GM18502 (cell line): ENCODE data around the gene RACGAP1.

Experiments
- ATAC-seq: cut with Tn5 transposase; IDR thresholded peaks from one replicate; pipeline ENCODE4 v1.9.1; 2021; ENCODE audit warnings: mild to moderate bottlenecking; ENCODE audit not compliant: unreplicated experiment, poor library complexity

The RACGAP1 gene

DNA sequence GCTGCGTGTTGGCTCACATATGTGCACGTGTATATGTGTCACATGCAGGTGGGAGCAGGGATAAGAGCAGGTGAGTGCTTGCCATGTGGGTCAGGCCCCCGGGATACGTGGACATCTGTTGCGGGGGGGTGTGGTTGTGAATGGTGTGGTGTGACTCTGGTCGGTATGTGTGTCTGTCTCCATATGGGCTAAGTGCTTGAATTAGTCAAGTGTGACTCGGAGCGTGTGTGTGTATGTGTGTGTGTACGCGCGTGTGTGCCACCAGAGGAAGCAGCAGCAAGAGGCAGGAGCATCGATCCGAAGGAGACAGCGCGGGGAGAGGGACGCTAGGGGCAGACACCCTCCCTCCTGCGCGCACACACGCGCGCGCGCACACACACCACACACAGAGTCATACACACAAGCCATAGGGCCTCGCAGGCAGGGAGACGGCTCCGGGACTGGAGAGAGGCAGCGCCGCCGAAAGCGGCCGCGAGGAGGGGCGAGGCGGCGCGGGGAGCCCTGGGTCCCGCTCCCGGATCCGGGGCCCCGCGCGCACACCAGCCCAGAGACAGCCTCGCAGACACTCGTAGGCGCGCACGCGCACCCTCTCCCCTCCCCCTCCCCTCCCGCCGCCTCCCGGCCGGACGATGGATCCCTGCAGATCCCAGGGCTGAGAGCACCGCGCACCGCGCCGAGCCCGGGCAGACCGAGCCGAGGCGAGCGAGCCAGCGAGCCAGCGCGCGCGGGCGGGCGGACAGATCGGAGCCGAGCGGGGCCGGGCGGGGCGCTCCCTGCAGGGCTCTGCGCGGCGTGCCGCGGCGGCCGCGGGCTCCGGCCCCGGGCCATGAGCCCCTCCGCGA, 31.9 kb upstream of the RACGAP1 start, which contains the start of gene ASIC1:
ASIC1 (plus strand) TSS at position 597 of the 842 bp plus-strand sequence. CDS start 1,171 bp downstream, outside the sequence.
- ATAC-seq: no peak

- no peak for ATAC-seq
Observed at GRCh38 chr12:50056639-50056976, 31.3 kb upstream of the RACGAP1 start.

DNA sequence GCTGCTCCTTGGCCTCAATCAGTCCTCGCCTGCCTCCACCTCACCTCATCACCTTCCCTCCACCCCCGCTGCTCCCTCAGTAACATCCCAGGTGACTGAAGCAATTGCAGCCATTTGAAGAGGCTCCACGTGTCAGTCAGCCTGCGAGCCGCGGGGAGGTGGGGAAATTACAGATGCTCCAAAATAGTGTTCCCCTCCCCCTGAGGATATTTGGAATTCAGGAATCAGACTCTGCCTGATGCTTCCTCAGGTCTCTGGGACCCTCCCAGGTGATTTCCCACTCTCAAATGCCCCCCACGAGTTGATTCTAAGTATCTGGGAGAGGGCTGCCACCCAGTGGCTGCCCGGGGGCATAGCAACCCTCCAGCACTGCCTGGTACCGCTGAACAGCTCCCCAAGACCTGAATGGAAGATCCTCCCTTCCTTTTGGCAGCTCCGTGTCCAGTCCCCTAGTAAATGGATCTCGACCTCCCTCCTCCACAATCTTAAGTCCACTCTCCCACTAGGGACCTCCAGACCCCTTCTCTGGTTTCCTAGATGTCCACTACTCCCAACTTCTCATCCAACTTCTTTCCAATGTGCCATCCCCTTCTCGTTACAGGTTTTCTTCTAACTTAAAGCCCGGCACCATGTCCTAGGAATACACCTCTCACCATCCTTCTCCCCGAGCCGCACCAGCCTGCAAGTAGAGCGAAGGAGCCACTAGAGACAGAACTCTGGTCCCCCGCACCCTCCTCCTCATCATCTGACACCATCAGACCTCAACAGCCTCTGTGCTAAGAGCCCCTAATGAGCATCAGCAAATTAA, 30.7 kb upstream of the RACGAP1 start:
- ATAC-seq: peak; percentile 55

- no peak for ATAC-seq
Observed at GRCh38 chr12:50053583-50053982, 28.3 kb upstream of the RACGAP1 start.

DNA sequence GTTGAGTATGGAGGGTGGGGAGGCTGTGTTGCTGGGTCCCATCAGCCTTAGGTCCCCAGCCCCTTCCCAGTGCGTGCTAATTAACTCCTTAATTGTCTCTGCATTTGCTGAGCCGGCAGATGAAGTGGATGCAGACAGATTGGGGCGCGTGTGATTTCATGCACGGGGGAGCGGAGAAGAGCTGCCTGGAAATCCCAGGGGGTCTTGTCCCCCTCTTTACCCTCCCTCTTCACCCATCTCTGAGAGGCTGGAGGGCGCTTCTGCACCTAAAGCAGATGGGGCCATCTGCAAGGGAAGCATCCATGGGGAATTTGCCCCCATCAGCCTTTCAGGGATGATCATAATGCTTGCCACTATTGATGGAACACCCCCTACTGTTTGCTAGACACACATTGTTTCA, 27.7 kb upstream of the RACGAP1 start:
- ATAC-seq: no peak

DNA sequence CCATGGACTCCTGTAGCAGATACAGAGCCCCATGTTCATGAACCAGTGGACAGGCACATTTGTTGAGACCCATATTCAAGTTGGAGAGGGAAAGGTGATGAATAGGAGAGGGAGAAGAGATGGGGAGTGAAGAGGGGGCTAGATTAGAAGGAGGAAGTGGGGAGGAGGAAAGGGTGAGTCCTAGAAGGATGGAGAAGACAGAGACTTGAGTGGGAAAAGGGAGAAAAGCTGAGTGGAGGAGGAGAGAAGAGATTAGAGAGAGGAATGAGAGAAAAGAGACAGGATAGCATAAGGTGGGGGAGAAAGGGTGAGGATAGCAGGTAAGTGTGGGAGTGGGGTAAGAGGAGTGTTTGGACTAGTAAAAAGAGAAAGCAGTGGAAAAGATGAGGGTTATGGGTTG, 27.2 kb upstream of the RACGAP1 start:
- no peak for ATAC-seq

DNA sequence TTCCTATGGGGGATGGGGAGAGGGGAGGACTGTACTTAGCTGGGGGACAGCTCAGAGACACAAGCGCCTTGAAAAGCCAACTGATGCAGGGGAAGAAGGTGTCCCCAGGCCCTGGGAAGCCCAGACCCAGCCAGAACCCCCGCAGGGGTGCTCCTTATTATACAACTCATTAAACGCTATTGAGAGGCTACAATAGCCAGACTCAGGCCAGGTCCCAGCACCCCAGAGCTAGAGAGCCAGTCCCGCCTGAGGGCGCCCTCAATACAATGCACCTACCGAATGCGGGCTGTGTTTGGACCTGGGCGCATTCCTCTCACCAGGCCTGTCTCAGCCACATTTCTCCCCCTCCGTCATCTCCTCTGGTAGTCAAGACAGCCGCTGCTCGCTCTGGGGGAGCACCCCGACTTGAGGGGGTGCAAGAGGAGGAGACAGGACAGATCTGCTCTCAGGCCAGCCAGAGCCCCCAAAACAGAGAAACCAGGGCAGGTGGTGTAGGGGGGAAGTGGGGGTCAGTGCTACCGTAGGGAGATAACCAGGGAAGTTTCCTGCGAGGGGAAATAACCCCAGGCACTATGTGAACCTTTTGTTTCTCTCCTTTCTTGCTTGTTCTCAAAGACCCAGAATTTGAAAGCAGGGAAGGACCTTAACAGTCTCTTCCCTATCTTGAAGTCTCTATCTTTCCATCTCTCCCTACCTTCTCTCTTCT, 26.0 kb upstream of the RACGAP1 start:
- no peak for ATAC-seq

DNA sequence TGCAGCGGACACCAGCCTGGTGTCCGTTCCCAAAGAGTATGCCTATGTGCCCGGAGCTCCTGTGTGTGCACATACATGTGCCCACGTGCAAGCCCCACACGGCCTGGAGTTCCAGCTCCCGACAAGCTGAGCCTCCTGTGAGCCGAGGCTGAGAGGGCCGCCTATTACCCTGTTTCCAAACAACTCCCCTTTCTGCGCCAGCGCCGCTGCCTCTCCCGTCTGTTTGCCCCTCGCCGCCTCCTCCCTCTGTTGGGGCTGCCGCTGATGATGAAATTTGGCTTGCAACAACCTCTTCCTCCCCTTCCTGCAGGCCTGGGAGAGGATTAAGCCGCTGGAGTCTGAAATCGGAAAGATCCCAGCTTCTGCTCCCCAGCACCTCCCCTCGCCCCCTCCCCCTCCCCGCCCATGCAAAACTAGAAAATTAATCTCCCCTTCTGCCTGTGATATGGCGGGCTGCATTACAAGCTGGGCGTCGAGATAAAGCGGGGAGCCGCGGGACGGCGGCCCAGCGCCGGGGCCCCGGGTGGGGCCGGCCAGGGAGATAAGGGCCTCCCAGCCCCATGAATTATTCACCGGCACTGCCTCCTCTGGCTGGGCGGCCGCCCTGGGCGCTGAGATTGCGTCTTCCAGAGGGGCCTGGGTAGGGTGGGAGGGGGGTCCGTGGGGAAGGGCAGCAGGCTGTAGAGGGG, 25.3 kb upstream of the RACGAP1 start:
- no peak for ATAC-seq

DNA sequence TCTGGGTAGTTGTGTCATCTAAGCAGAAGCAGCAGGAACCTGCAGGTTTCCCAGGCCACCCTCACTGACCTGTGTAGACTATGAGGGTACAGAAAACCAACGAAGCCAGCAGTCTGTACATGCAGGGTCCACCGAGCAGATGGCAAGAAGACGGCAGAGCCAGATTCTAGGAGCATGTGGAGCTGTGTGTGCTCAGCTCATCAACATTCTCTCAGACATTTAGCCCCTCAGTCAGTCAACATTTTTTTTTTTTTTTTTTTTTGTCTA, 24.8 kb upstream of the RACGAP1 start:
- no peak for ATAC-seq

GRCh38 chr12:50049254-50050118, 24.2 kb upstream of the RACGAP1 start:
- ATAC-seq: no peak

DNA sequence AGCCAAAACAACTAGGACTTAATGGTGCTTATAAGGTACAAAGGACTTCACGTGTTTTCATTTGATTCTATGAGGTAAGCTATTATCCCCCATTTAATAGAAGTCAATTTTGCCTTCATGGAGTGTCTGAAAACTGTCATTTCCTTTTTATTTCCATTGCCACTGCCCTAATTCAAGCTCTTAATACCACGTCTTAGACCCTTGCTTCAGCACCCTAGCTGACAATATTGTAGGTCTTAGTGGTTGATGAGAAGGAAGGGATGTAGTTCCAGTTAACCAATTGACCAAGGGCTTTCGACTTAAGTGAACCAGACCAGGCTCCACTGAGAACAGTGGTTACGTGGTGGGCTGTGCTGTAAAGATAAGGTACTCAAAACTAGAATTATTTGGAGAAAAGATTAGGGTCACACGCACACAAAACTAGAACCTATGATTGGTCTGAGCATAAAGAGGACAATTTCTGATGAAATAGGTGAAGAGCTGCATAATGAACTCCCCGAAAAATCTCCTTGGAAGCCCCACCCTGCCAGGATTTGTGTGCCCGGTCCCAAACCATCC, 22.5 kb upstream of the RACGAP1 start:
- no peak for ATAC-seq

DNA sequence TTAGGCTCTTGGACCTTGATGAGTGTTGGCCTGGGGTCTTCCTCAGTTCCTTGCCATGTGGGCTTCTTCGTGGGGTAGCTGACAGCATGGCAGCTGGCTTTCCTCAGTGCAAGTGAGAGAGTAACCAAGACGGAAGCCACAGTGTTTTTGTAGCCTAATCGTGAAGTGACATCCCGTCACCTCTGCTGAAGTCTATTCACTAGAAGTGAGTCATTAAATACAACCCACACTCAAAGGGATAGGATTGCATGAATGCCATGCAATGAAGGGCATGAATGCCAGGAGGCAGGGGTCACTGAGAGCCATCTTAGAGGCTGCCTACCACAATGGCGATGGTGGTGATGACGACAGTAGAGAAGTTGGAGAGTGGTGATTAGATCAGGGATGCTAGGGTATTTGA, 18.6 kb upstream of the RACGAP1 start:
- ATAC-seq: no peak

- no peak for ATAC-seq
Observed at GRCh38 chr12:50043308-50043707, 18.0 kb upstream of the RACGAP1 start.

DNA sequence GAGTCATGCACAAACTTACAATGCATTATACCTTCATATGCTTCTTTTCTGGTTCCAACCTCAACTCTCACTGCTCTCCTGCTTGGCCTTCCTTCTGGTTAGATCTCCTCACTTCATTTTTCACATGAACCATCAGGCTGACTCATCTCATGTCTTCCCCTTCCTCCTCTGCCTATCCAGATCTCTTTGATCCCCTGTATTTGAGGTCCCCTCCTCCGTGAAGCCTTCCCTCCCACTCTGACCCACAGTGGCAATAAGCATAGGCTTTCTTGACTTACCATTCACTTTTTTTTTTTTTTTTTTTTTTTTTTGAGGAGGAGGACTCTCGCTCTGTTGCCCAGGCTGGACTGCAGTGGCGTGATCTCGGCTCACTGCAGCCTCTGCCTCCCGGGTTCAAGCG, 17.4 kb upstream of the RACGAP1 start:
- ATAC-seq: no peak

DNA sequence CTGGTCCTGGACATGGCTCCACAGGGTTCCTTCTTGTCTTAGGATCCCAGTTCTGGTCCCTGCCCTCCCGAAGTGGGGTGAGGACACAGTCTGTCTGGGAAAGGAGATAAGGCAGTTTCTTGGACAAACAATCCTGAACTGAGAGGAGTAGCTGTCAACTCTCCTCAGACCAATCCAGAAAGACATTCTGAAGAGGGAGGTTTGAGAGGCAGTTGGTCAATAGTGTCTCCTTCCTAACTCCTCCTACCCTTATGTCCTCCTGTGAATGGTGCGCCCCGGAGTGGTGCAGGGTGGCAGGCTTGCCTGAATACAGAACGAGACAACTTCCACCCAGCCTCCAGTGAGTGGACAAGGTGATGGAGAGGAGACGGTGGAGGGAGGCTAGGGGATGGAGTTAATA, 16.7 kb upstream of the RACGAP1 start:
- no peak for ATAC-seq

DNA sequence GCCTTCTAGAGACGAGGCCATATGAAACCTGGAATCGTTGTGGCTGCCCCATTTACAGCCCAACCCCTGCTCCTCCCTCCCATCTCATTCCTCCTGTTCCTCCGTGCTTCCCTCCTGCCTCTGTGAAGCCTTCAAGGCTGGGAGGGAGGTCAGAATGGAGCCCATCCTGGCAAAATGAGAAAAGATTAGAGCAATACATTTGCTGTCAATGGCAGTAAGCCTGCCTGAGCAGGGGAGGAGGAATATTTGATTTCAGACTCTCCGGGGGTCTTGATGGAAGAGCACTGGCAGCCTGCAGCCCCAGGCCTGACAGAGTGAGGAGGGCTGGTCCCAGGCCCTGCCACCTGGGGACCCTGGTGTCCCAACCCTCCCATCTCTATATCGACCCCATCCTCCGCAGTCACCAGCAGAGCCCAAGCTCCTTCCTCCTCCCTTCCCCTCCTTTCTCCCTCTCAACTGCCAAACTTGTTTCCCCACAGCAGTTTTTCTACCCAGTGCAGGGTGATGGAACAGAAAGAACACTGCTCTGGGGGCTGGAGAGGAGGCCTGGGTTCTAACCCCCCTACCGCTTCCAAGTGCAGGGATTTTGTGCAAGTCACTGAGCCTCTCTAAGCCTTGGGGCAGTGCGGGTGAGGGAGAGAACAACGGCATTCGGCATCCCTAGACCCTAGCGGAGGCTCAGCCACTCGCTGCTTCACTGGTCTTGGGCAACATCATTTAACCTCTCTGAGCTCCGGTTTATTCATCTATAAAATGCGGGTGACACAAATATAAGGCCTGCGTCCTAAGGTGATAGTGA, 16.0 kb upstream of the RACGAP1 start:
- no peak for ATAC-seq

DNA sequence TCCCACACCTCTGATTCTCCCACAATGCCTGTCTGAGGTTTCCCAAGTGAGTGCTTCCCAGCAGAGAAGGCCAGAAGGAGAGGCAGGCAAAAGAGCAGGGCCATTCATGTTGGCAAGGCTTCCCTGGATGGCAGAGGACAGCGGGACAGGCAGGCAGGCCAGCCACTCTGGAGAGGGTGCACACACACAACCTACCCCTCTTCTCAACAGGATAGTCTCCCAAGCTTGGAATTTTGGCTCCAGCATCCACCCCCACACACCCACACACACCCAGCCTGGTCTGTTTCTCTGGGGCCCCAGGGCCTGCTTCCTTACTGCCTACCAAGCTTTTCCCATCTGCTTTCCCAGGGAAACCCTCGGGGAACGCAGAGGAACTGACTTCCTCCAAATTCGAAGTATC, 15.4 kb upstream of the RACGAP1 start:
- ATAC-seq: no peak

DNA sequence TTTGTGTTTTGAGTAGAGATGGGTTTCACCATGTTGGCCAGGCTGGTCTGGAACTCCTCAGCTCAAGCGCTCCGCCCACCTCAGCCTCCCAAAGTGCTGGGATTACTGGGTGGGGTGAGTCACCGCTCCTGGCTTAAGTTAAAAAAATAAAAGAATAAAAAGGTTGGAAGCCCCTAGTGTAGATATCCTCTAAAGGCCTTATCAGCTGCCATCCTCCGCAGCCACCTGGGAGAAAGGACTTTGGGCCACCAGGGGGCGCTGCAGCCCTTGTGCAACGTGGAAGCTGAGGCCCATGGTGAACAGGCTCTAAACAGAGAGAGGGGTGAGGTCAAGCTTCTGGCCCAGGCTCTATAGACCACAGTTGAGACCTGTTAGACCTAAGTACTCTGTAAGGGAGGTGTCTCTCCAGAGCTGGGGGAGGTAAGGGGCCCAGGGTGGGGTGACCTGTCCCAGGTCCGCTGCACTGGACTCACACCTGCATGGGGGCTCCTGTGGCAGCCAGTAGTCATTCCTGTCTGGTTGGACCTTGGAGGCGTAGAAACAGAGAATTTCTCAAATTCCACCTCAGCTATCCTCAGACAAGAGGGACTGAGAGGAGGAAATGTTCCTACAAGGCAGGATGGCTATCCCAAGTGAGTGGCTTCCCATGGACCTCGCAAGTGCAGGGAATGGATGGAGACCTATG, 14.0 kb upstream of the RACGAP1 start:
- ATAC-seq: no peak
